EL (cell line): ENCODE data around the gene DOLK.

Experiments
- DNase-seq: peaks from one replicate; pipeline ENCODE4 v3.0.0-alpha.2; 2016

DOLK gene

DNA sequence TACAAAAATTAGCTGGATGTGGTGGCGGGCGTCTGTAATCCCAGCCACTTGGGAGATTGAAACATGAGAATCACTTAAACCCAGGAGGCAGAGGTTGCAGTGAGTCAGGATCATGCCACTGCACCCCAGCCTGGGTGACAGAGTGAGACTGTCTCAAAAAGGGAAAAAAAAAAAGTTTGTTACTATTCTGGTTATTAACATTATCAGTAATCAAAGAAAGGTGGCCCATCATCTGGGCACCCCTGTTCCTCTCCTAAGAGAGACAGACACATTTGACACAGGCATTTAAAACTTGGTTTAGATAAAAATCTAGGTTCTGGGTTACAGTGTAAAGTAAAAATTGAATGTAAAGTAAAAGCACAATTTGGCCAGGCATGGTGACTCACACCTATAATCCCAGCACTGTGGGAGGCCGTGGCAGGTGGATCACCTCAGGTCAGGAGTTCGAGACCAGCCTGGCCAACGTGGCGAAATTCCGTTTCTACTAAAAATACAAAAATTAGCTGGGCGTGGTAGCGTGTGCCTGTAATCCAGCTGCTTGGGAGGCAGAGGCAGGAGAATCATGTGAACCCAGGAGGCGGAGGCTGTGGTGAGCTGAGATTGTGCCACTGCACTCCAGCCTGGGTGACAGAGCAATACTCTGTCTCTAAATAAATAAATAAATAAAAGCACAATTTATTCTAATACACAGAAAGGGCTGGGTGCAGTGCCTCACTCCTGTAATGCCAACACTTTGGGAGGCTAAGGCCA, 43.4 kb downstream of the DOLK start:
- no peak for DNase-seq

DNA sequence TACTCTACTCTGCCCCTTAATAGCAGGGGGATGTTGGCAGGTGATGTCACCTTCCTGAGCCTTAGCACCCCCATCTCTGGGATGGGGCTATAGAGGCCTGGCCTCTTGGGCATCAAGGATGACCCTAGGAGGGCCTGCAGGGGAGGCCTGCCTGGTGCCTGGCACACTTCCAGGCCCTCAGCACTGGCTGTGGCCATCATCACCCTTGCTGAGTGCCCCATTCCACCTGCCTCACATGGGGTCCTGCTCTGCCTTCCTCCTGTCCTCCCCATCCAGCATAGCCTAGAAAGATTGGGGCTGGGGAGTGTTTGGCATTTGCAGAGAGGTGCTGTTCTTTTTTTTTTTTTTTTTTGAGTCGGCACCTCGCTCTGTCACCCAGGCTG, 44.3 kb downstream of the DOLK start:
- no peak for DNase-seq

DNA sequence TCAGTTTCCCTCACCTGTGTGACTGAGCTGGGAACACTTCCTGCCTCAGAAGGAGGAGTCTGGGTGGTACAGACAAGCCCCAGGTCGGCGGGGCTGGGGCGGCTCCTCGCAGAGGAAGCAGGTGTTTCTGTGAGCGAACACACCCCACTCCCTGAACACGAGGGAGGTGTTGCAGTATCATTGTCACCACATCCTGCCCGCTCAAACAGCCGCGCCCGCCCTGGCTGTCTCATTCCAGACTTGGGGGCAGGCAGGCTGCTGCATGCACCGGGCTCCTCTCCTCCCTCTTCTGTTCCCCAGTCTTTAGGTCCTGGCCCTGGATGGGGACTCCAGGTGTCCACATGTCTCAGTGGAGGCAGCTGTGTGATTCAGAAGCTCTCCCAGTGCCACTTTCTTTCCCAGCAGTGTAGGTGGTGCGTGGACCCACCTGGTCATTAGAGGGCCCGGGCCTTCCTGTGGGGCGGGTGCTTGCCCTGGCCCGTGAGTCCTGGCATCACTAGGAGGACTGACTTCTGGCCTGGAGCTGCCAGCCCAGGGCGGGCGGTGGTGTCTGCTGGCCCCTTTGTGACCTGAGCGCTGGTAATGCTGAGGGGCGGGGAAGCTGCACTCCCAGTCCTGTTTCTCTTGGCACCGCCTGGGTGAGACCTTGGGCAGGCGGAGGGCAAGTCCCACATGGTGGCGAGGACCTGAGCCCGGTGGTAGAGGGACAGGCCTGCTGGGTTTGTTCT, 44.9 kb downstream of the DOLK start:
- no peak for DNase-seq

DNA sequence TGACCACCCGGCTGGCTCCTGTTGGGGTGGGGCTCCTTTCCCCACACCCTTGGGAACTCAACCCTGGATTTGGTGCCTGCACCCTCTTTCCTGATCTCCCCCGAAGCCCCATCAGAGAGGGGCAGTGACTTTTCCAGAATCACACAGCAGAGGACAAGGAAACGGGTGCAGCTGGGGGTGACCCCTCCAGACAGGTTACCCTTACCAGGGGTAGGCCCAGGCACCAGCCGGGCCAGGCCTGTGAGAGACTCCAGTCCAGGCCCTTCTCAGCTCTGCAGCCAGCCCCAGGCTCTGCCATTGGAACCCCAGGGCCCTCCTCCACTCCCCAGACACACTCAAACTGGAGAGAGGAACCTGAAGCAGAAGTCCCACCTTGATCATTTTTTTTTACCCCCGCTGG, 45.6 kb downstream of the DOLK start:
- DNase-seq: no peak

DNA sequence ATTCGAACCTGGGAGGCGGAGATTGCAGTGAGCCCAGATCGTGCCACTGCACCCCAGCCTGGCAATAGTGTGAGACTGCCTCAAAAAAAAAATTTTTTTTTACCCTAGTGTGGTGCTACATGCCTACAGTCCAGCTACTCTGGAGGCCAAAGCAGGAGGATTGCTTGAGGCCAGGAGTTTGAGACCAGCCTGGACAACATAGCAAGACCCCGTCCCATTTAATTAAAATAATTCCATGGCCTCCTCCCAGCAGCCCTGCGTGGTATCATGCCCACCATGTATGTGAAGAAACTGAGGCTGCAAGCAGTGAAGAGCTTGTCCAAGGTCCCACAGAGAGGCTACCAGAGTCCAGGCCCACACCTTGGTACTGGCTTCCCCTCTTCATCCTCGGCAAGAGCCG, 46.0 kb downstream of the DOLK start:
- DNase-seq: no peak

DNA sequence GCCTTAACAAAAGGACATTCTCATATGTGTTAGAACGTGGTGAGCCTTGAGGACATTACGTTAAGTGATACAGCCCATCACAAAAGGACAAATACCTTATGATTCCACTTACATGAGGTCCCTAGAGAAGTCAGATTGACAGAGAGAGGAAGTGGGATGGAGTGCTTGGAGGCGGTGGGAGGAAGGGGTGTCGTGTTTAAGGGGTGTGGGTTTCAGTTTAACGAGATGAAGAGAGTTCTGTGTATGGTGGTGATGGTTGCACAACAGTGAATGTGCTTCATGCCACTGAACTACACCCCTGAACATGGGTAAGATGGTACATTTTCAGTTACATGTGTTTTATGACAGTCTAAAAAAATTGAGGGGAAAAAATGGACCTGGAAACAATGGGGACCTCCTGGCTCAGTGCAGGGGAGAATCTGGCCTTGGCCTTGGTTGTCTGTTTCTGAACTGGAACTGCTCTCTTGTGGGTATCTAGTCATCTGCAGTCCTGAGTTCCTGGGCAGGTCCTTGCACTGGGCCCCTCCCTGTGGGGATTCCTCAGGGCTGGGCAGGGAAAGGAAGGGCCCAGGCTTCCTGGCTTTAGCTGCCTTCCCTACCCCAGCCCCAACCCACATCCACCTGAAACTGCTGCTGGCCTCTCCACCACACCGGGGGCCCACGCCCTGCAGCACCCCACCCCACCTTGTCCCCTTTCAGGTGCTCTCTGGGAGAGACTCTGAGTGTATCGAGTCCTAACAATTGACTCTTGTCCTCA, 47.7 kb downstream of the DOLK start:
- peak; percentile 39 for DNase-seq

DNA sequence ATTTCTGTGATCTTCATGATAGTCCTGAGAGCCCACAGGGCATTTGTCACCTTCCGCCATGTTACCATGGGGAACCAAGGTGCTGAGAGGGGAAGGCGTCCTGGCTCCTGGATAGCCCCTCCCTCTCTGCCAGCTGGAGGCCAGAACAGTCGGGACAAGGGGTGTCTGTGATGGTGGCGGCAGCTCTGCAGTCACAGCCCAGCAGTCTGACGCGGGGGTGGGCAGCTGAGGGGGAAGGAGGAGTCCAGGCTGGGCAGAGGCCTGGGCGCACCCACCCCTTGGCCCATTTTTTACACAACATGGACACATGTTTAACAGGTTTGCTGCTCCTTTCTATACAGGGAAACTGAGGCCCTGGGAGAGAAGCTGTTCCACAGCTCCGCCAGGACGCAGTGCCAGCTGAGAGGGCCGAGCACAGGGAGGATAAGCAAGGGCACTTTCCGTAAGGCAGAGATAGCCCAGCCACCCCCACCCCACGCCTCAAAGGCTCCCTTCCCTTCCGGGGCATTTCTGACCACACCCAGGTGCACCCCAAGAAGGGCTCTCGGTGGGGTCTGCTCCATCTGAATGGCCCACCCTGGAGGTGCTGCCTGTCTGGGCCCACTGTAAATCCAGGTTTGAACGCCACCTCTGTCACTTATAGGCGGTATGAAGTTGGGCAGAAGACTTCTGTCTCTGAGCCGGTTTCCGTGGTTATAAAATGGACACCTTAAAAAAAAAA, 48.4 kb downstream of the DOLK start:
- no peak for DNase-seq

DNA sequence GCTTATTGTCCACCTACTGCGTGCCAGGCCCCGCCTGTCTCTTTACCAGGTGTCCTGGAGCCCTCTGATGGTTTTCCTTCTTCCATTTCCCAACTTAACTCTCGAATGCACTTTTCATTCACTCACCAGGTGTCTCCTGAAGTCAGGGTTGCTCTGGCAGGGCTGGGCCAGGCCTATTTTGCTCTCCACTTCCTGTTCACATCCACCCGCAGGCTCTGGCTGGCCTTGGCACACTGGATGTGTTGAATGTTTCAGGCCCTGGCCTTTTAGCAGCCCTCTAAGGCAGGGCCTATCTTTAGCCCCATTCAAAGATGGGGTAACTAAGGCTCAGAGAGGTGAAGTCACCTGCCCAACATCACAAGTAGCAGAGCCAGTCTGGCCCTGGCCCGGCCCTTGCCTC, 49.0 kb downstream of the DOLK start:
- DNase-seq: no peak

DNA sequence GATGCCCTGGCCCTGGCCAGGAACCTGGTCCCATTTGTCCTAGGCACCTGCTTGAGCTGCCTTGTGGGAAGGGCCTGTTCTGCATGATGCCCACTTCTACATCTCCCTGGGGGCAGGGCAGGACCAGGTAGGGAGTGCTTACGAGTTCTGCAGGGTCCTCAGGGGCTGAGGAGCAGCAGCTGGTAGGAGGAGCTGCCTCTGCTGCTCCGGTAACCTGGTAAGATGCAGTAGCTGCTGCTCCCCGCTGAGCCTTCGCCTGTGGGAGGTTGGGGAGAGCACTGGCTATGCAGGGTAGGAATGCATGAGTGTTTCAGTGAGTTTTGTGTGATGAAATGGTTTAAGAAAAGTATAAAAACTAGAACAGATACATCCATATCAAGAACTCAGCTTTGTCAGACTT, 51.8 kb downstream of the DOLK start:
- no peak for DNase-seq
